GM23338 (cell line): Measurements from ENCODE around the gene UNC79. TPM values are rescaled to one million over a fixed set of nuclear protein-coding genes. Genes with fewer than 3 reads are reported as not detected.

Experiments
- ATAC-seq: fragments of 200-7000 bp; cut with Tn5 transposase; 3 replicates; pipeline ENCODE4 v1.9.1; 2020
- DNase-seq: peaks from one replicate; pipeline ENCODE4 v3.0.0-alpha.2; 2015; ENCODE audit warnings: low spot score
- H2AFZ ChIP-seq: fragments of 200-600 bp; sonication (generic); 2 replicates; pipeline ENCODE4 v1.8.0; 2016; ENCODE audit warnings: antibody characterized with exemption, mild to moderate bottlenecking, moderate library complexity
- H3F3A ChIP-seq: fragments of 200-600 bp; sonication (generic); replicated peaks from 2 replicates; pipeline ENCODE4 v1.8.0; 2017; ENCODE audit warnings: antibody characterized with exemption, mixed run types, low read depth
- H3K27ac ChIP-seq: fragments of 200-600 bp; sonication (generic); 2 replicates; pipeline ENCODE4 v1.6.1; 2016; ENCODE audit warnings: low read depth
- H3K27me3 ChIP-seq: fragments of 200-600 bp; sonication (generic); 2 replicates; pipeline ENCODE4 v1.8.0; 2016; ENCODE audit warnings: mild to moderate bottlenecking, mixed run types, moderate library complexity; ENCODE audit not compliant: insufficient read depth
- H3K36me3 ChIP-seq: fragments of 200-600 bp; sonication (generic); 2 replicates; pipeline ENCODE4 v1.8.0; 2016; ENCODE audit warnings: mild to moderate bottlenecking; ENCODE audit not compliant: insufficient read depth
- H3K4me1 ChIP-seq: fragments of 200-600 bp; sonication (generic); 2 replicates; pipeline ENCODE4 v1.8.0; 2016; ENCODE audit warnings: mild to moderate bottlenecking, moderate library complexity; ENCODE audit not compliant: insufficient read depth
- H3K4me2 ChIP-seq: fragments of 200-600 bp; sonication (generic); 2 replicates; pipeline ENCODE4 v1.7.1; 2017; ENCODE audit warnings: mixed run types
- H3K4me3 ChIP-seq: fragments of 200-600 bp; sonication (generic); 2 replicates; pipeline ENCODE4 v1.6.1; 2016; ENCODE audit warnings: mixed run types
- H3K79me2 ChIP-seq: fragments of 200-600 bp; sonication (generic); replicated peaks from 2 replicates; pipeline ENCODE4 v1.8.0; 2017; ENCODE audit warnings: mild to moderate bottlenecking; ENCODE audit not compliant: insufficient read depth
- H3K9me2 ChIP-seq: fragments of 200-600 bp; sonication (generic); 2 replicates; pipeline ENCODE4 v1.8.0; 2017; ENCODE audit not compliant: insufficient read depth
- H4K20me1 ChIP-seq: fragments of 200-600 bp; sonication (generic); replicated peaks from 2 replicates; pipeline ENCODE4 v1.8.0; 2017; ENCODE audit warnings: mild to moderate bottlenecking; ENCODE audit not compliant: insufficient read depth
- H3K27ac Mint-ChIP-seq: 2 replicates; pipeline ENCODE4 v1.8.0; 2020; ENCODE audit warnings: inconsistent platforms, mild to moderate bottlenecking, moderate library complexity, mixed read lengths
- H3K27me3 Mint-ChIP-seq: 3 replicates; pipeline ENCODE4 v1.8.0; 2022; ENCODE audit warnings: low read depth, mild to moderate bottlenecking, moderate library complexity, mixed read lengths, inconsistent platforms; ENCODE audit not compliant: insufficient read depth, poor library complexity
- H3K36me3 Mint-ChIP-seq: 3 replicates; pipeline ENCODE4 v1.8.0; 2021; ENCODE audit warnings: low read depth, mild to moderate bottlenecking, inconsistent platforms, moderate library complexity, mixed read lengths
- H3K4me1 Mint-ChIP-seq: 3 replicates; pipeline ENCODE4 v1.8.0; 2020; ENCODE audit warnings: mild to moderate bottlenecking, inconsistent platforms, mixed read lengths
- H3K4me3 Mint-ChIP-seq: 3 replicates; pipeline ENCODE4 v1.8.0; 2021; ENCODE audit warnings: moderate library complexity, mild to moderate bottlenecking, inconsistent platforms, mixed read lengths
- H3K9me3 Mint-ChIP-seq: 3 replicates; pipeline ENCODE4 v1.8.0; 2020; ENCODE audit warnings: moderate library complexity, mild to moderate bottlenecking, inconsistent platforms, mixed read lengths
- CREB1 ChIP-seq: fragments of 250-450 bp; sonication (Bioruptor Pico); IDR thresholded peaks from 2 replicates; pipeline ENCODE4 v1.5.0; 2020; ENCODE audit warnings: low read depth, mild to moderate bottlenecking, moderate library complexity
- CTCF ChIP-seq, 2 experiments: fragments of 200-600 bp in 1 of 2; sonication (generic) in 1 of 2; conservative IDR thresholded peaks; 2 replicates each; pipeline versions ENCODE4 v1.5.1 to v1.6.1; 2016 to 2017; ENCODE audit warnings: antibody characterized with exemption in 2 of 2, low read depth in 2 of 2, mild to moderate bottlenecking in 2 of 2, moderate library complexity in 1 of 2
- ETS1 ChIP-seq: IDR thresholded peaks from 2 replicates; pipeline ENCODE4 v1.6.1; 2016; ENCODE audit warnings: antibody characterized with exemption
- EZH2 ChIP-seq: fragments of 200-600 bp; sonication (generic); IDR thresholded peaks from one replicate; pipeline ENCODE4 v1.8.0; 2017; ENCODE audit warnings: antibody characterized with exemption, mild to moderate bottlenecking, low read depth; ENCODE audit not compliant: unreplicated experiment
- EZH2phosphoT487 ChIP-seq: fragments of 200-600 bp; sonication (generic); IDR thresholded peaks from one replicate; pipeline ENCODE4 v1.8.1; 2018; ENCODE audit warnings: antibody characterized with exemption; ENCODE audit not compliant: unreplicated experiment
- JUNB ChIP-seq: IDR thresholded peaks from one replicate; pipeline ENCODE4 v1.6.1; 2016; ENCODE audit warnings: antibody characterized with exemption; ENCODE audit not compliant: unreplicated experiment
- NANOG ChIP-seq: IDR thresholded peaks from 2 replicates; pipeline ENCODE4 v1.6.1; 2016; ENCODE audit warnings: antibody characterized with exemption, borderline replicate concordance
- POLR2AphosphoS5 ChIP-seq: IDR thresholded peaks from 2 replicates; pipeline ENCODE4 v1.6.1; 2016; ENCODE audit warnings: antibody characterized with exemption, low read depth
- REST ChIP-seq: IDR thresholded peaks from one replicate; pipeline ENCODE4 v1.6.1; 2018; ENCODE audit warnings: antibody characterized with exemption; ENCODE audit not compliant: unreplicated experiment
- STAT1 ChIP-seq: IDR thresholded peaks from one replicate; pipeline ENCODE4 v1.6.1; 2016; ENCODE audit warnings: antibody characterized with exemption; ENCODE audit not compliant: unreplicated experiment
- ZNF114 ChIP-seq: fragments of 250-450 bp; sonication (Bioruptor Pico); IDR thresholded peaks from 2 replicates; pipeline ENCODE4 v1.5.0; 2020; ENCODE audit warnings: mild to moderate bottlenecking, moderate library complexity
- ZNF331 ChIP-seq: fragments of 250-450 bp; sonication (Bioruptor Pico); IDR thresholded peaks from 2 replicates; pipeline ENCODE4 v1.5.0; 2020; ENCODE audit warnings: low read depth, mild to moderate bottlenecking, moderate library complexity
- ZNF462 ChIP-seq: fragments of 250-450 bp; sonication (Bioruptor Pico); IDR thresholded peaks from 2 replicates; pipeline ENCODE4 v1.5.0; 2020; ENCODE audit warnings: mild to moderate bottlenecking, moderate library complexity
- polyA plus RNA-seq: library from polyadenylated mRNA; unstranded; fragments of >200 nt; fragmentation: Nextera tagmentation; extraction: Ambion mirVana; gene quantifications from 2 replicates; pipeline ENCODE4 v1.2.1, GENCODE V29; 2016
- total RNA-seq: library from RNA; depleted of rRNA; stranded (reverse); fragments of >200 nt; shearing (Covaris generic); gene quantifications from 2 replicates; pipeline ENCODE4 v1.2.3, GENCODE V29; 2014

UNC79 gene
- total and polyA plus RNA-seq, 2 experiments from 2014 or later, result 1.8 to 3.6 TPM

GRCh38 chr14:93701562-93701961 lies 270.8 kb downstream of the UNC79 start:
- peaks cover 7% of the 10 kb centered on the region for H3K27me3 Mint-ChIP-seq
- peaks cover 10% of the 10 kb centered on the region; the same call in 2 of the 3 replicates for H3K36me3 Mint-ChIP-seq
- peaks cover 5% of the 10 kb centered on the region for H3K4me1 Mint-ChIP-seq
- Histone ChIP-seq H3K4me3 (no peak overlapping the region), H2AFZ (no peak overlapping the region), H3K79me2 (no peaks in the 10 kb centered on the region), H4K20me1 (no peaks in the 10 kb centered on the region), H3F3A (no peaks in the 10 kb centered on the region), H3K4me1 (no peaks in the 10 kb centered on the region), H3K9me2 (no peaks in the 10 kb centered on the region), H3K4me2 (no peak overlapping the region), H3K27me3 (no peaks in the 10 kb centered on the region), H3K36me3 (no peaks in the 10 kb centered on the region), H3K27ac (no peak overlapping the region)
- DNase-seq (no peak), ATAC-seq (no peak)
- H3K9me3 Mint-ChIP-seq, result peaks cover 6% of the 10 kb centered on the region; the same call in 2 of the 3 replicates
- no peak for TF ChIP-seq REST
- TF ChIP-seq STAT1, result no peak
- no peak for TF ChIP-seq ZNF331 (CRISPR knock-in tag)
- no peak for TF ChIP-seq CREB1 (CRISPR knock-in tag)
- no peak for TF ChIP-seq NANOG
- no peak for TF ChIP-seq JUNB
- no peak for TF ChIP-seq POLR2AphosphoS5
- TF ChIP-seq EZH2phosphoT487, result no peak
- no peak for TF ChIP-seq ZNF114 (CRISPR knock-in tag)
- no peak for TF ChIP-seq ETS1
- TF ChIP-seq CTCF (conservative IDR thresholded peaks at IDR 0.05; ENCODE audit: low read depth in 2 of 2), result no peak
- no peak for TF ChIP-seq EZH2
- no peak for TF ChIP-seq ZNF462 (CRISPR knock-in tag)
- H3K4me3 Mint-ChIP-seq, result no peak overlapping the region
- no peak overlapping the region for H3K27ac Mint-ChIP-seq
